HG03460 (cell line): ENCODE results near the gene PON2.

Experiments
- ATAC-seq: cut with Tn5 transposase; IDR thresholded peaks from one replicate; pipeline ENCODE4 v1.9.1; 2021; ENCODE audit not compliant: unreplicated experiment

The PON2 gene

DNA sequence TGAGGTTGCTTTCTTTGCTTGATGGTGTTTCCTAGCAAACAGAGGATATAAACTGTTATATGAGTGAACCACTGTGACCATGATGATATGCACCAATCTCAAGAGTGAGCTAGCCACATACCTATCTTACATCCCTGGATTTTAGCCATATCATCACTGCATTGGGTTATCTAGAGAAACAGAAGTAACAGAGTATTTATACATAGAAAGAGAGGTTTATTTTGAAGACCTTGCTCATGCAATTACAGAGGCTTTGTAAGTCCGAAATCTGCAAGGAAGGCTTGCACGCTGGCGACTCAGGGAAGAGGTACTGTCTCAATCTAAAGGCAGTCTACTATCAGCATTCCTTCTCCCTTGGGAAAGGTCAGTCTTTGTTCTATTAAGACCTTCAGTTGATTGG is 11.8 kb upstream of the PON2 start:
- ATAC-seq, result no peak

DNA sequence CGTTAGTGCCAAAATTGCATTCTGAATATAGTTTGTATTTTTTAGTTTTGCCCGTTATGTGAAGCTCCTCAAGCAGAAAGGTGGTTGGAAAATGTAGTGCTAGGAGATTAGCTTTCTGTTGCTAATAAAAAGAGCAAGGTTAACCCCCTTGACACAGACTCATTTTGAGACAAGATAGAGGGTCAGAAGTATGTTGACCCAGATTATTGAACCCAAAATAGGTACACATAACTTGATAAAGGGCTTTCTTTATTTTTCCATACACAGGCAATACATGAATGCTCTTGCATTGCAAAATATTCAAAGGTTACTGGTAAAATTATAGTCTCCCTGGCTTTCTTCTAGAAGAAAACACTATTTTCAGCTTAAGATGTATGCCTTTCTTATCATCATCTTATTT is 10.0 kb upstream of the PON2 start:
- ATAC-seq, result no peak

DNA sequence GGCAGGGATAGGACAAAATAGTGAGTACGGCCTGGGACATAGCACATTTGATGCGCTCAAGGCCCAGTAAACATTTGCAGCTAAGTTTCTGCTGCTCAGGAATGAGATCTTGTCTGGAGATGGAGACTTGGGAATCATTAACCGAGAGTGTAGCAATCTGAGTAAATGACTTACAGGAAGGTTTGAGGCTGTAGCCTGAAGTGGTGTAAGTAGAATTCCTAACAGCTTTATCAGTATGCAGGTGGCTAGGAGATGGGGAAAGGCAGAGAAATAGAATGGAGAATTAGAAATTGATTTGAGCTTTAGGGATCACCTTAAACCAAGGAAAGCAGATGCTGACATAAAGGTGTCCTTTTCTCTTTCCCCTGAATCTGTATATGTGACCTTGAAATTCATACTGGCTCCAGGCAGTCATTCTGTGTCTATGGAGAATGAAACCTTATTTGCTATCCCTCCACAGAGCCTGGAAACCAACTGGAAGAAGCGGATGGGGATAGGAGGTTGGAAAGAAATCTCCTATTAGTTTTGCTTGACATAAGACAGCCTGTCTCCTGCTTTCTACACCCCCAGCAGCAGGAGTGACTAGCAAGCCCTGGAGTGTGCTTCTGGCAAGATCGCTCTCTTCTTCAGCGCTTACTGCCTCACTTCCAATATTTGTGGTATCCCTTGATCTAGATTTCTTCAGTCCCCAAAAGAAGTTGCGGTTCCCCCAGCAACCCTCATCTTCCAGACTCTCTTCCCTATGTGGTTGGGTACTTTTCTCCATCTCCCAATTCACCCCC is 6.4 kb upstream of the PON2 start:
- no peak for ATAC-seq

DNA sequence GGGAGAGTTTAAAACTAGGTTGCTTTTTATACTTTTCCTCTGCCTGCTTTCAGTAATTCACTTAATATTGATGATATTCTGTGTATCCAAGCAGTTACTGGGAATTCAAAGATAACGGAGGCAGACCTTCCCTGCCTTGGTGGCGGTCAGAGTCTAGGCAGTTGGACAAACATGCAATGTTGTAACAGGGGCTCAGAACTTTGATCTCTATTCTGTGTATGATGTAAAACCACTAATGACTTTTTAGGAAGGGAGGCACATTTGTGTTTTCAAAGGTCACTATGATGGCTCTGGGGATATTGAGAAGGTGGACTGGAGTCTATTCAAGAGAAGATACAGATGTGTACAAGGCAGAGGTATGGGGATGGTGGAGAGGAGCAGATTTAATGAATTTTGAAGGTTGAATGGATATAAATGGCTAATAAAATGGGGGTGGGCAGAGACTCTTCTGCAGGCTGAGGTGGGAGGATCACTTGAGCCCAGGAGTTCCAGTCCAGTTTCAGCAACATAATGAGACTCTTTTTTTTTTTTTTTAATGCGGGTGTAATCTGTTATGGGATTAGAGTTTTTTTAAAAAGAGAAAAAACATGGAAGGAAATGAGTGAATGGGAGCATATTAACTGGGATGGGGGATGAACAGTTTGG is 5.7 kb upstream of the PON2 start:
- ATAC-seq, result no peak

DNA sequence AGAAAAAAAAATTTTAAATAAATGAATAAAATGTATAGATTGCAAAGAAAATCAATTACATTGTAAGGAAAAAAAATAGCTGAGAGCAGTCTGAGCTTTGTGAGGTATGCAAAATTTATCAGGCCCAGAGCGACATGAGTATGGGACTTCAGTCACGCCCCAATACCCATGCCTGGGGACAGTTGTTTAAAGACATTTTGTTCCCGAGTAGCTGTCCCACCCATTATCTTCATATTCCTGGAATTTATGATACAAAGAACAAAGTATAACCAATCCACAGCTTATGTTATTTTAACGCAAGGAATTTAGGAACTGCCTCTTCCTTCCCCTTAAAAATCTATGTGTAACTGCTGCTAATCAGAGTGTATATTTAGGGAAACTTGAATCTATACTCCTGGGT is 1.6 kb upstream of the PON2 start:
- ATAC-seq, result no peak

DNA sequence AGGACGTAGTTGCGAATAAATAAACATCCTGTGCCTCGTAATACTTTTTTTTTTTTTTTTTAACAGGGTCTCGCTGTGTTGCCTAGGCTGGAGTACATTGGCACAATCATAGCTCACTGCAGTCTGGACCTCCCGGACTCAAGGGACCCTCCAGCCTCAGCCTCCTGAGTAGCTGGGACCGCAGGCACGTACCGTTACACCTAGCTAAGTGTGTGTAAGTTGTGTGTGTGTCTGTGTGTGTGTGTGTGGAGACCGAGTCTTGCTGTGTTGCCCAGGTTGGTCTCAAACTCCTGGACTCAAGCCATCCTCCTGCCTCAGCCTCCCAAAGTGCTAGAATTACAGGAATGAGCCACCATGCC is 573 bp upstream of the PON2 start:
- ATAC-seq, result no peak

DNA sequence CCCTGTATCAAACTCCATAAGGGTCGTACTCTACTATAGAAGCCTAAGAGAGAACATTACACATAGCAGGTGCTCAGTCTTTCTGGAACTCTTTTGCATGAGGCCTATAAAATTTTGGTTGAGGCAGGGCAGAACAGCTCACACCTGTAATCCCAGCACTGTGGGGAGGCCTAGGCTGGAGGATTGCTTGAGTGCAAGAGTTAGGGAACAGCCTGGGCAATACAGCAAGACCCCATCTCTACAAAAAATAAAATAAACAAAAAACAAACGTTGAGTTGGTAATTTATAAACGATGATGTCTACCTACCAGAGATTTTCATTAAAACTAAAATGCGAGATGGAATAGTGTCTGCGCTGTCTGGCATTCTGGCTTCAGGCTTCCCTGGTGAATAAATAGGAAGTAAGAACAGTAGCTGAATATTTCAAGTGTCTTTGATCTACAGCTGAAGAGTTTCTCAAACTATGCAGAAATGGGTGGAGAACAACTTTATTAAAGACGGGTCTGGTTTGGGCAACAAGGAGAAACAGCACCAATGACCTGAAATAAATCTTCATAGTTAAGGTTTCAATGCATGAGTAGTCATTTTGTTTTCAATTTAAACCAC is 774 bp downstream of the PON2 start:
- no peak for ATAC-seq

DNA sequence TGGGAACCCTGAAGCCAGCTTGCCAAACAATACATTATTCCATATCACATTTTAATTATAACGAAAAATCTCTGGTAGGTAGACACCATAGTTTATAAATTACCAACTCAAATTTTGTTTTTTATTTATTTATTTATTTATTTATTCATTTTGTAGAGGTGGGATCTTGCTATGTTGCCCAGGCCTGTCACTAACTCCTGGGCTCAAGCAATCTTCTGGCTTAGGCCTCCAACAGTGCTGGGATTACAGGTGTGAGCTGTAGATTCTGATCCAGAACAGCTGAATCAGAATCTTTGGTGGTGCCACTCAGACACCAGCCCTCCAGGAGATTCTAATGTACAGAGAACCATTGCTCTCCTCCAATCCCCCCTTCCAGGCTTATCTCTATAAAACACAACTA is 1.7 kb downstream of the PON2 start:
- ATAC-seq, result no peak

DNA sequence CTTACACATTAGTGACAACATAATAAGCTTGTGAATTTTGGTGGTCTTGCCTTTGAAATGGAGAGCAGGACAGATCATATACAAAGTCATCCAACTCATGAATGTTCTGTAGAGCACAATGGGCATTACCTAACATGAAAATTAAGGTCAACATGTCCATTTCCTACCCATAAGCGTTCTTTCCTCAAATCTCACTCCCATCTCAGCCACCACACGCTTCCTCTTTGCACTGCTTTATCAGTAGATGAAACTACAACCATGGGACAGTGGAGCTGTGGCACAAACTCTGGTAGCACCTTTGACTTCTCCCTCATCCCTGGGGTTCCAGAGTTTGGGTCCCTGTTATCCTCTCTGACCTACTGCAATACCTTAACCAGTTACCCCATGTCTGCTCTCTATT is 2.2 kb downstream of the PON2 start:
- ATAC-seq, result no peak

DNA sequence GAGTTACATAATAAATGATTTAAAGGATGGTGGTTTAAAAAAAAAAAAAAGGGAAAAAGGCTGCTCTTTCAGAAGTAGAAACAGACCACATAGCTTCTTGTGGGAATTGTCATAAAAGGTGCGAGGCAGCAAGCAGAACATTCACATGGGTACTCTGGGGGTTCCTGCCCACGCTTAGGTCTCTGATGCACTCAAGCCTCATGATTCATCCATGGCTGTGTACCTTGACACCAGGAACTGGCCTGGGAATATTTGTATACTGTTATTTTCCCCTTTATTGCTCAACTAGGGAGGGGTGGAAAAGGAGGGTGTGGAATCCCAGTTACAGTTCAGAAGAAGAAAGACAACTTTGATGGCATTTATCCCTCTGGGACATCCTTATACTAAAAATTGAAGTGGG is 4.0 kb downstream of the PON2 start:
- no peak for ATAC-seq

DNA sequence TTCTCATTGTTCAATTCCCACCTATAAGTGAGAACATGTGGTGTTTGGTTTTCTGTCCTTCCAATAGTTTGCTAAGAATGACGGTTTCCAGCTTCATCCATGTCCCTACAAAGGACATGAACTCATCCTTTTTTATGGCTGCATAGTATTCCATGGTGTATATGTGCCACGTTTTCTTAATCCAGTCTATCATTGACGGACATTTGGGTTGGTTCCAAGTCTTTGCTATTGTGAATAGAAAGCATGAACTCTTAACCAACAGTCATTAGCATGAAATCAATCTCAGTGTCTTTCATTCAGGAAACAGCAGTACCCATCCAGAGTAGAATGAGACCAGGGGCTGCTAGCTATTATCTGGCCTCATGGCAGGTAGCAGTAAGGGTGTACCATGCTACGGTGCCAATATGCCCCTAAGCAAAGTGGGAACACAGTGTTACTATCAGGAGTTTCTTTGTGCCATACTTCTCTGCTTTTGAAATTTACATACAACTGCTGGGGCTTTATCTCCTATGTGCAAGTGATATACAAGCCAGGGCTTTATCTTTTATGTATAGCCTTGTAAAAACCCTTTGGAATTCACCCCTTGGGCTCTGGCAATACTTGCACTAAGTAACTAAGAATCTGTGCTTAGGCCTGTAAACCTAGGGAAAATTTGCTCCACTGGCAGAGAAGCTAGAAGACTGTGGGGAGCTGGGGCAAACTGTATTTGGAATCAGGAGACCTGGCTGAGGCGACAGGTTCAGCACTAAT is 5.4 kb downstream of the PON2 start:
- no peak for ATAC-seq

DNA sequence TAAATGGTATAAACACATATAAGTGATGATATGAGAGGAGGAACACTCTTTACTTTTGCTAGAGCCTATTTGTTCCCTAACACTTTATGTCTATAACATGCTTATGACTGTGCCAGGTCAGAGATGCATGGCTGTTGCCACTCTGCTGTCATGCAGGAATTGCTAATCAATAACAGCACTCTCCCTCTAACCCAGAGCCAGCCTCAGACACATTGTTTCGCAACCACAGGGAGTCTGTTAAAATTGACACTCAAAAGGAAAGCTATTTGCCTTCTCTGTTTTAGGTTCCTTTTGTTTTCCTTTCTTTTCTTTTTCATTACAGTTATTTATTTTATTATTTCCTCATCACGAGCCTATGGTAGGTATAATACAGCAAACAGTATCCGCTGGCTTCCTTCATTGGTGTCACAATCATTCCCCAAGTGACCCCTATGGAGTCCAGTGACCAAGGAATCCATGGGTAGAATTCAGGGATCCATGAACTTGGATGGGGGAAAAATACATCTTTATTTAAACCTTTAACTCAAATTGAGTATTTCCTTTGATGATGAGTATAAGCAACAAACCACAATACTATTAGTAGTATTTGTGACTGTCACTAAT is 6.8 kb downstream of the PON2 start:
- ATAC-seq, result no peak

DNA sequence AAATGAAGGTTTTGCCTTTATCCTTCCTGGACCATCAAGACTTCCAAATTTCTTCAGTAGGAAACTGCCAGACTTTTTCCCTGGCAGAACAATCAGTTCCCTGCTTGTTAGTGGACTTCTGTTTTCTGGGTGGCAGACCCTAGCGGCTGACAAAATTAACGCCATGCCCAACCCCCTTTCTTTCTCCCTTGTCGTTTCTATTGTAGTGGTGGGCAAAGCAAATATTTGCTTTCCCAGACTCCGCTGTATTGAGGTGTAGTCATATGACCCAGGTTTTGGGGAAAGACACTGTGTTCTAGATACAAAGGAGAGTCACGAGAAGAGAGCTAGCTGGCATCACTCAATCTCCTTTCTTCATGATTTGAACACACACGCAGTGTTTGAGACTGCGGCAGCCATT is 7.7 kb downstream of the PON2 start:
- ATAC-seq, result no peak

DNA sequence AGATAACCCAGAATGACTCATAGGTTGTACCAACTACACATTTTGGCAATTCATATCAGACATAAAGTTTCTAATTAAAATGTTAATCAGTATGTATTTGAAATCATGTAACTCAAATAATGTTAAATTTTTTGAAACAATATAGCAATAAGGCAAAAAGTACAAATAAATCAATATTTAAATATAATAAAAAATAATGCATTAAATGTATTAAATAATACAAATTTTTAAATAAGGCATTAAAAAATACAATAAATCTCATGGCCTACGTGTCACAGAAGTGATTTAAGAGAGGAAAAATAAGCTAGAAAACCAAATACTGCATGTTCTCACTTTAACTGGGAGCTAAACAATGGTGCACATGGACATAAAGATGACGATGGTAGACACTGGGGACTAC is 9.1 kb downstream of the PON2 start:
- ATAC-seq, result no peak

DNA sequence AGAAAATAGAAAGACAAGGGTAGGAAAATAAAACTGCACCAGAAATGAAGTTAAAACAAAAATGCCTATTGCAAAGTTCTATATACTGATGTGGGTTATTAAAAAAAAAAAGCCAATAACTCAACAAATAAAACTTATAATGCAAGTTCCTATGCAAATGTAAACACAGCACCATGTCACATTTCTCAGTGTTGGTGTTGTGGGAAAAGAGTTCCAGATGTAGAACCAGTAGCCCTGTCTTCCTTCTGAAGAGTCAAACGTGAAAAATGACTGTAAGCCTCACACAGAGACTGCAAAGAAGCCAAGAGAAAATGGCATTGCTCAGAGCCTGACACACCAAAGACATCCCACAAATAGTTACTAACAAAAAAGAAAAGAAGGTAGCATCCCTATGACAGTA is 10.1 kb downstream of the PON2 start:
- ATAC-seq, result no peak

DNA sequence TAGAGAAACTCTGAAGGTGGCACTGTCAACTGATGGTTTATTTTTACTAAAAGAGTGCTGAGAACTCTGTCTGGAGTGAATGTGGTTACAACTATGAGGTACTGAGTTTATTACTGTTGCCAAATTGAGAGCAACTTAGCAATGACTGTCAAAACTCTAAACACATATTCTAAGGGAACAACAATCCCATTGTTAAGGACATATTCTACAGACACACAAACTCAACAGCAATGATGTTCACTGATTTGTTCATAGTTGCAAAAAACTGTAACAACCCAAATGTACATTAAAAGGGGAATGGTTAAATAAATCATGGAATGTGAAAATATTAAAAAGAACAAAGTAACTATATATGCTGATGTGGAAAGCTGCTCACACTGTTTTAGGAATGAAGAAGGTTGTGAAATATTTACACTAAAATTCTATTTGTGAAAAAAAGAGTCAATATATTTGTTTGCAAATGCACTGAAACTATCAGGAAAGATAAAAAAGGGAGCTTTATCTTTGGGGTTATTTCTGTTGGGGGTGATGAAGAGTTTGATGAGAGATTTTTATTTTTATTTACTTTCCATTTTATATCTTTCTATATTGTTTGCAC is 12.9 kb downstream of the PON2 start:
- ATAC-seq, result no peak

DNA sequence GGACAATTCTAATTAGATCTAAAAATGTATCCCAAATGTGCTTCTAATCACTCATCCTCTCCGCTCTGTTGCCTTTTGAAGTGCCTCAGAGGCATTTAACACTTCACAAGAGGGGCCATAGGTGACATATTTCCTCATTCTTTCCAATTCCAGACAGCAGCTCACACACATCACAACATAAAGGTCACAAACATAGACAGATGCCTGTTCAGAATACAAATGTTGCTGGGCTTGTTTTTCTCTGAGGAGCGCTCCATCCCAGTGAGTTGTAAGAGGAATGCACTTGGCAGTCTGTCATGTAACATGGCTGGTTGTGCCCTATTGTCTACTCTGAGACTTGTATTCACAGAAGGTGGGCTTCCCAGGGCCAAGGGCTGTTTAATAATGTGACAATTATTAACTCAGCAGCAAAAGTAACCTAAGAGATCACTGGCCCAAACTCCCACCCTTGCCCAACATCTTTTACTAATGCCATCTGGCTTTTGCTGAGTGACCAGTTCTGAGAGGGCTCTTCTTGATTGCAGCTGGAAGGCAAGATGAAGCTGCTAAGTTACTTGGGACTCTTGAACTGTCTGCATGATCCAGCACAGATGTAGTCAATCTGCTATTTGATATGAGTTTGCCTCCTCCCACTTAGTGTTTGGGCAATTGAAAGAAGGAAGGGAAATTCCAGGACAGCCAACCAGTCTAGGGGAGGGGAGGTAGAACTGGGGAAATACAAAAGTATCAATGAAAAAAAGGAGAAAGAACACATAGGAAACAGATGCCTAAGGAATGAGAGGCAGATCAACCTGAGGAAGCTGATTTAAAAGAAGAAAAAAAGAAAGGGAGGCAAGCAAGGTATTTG is 13.6 kb downstream of the PON2 start:
- ATAC-seq, result no peak

DNA sequence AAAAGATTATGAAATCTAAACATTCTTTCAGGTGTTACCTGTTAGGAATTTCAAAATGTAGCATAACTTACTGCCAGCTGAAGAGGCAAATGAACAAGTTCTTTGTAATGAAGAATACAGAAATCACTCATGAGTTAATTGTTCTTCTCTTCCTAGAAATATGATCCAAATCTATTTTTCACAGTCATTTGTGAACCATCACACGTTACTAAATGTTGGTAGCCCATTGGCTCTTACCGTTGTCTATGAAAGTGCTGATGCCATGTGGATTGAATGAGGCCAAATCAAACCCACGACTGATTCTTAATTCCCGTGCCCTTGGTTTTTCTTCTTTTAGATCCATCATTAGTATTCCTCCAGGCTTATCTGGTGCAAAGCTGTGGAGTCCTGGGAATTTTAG is 22.8 kb downstream of the PON2 start:
- ATAC-seq, result no peak

DNA sequence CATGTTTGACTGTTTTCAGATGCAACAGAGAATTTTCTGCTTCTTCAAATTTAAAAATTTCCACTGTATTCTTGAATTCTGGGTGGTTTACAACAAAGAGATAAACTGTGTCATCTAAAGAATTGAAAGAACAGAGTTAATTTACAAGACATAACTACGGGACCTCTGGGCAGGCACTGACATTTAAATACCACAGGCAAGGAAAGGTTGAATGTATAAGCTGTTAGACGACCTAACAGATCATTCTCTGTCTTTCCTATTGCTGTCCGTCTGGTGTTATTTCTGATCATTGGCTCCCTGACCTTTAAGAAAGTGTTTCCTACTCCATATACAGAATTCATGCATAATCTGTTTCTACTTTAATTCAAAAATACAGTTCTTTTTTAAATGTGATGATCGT is 23.2 kb downstream of the PON2 start:
- no peak for ATAC-seq

DNA sequence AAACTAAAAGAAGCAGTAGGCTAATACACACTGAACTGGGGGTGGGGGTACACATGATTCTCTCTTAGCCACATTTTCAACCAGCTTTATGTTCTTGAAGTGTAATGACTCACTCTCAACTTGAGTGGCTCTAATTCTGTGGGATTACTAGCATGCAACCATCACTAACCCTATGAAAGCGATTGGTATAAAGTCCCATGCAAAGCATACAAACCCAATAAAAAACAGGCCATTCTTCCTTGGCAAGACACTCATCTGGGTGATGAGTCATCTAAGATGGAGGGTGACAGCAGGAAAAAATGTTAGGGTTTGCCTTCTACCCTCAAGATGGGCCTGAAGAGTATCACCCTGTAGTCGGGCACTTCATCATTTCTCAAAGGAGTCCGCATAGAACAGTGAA is 23.8 kb downstream of the PON2 start:
- no peak for ATAC-seq
